ENCODE results near the gene PAM.

- TF ChIP-seq SNAI2 (CRISPR knock-in tag; IDR thresholded peaks at IDR 0.05) (no peak), ZC3H10 (CRISPR knock-in tag; IDR thresholded peaks at IDR 0.05) (no peak), GLIS3 (CRISPR knock-in tag; IDR thresholded peaks at IDR 0.05) (no peak), OSR1 (CRISPR knock-in tag; IDR thresholded peaks at IDR 0.05) (no peak), TOX (CRISPR knock-in tag; IDR thresholded peaks at IDR 0.05; ENCODE audit: borderline replicate concordance) (no peak), CREB5 (CRISPR knock-in tag; IDR thresholded peaks at IDR 0.05; ENCODE audit: low read depth) (no peak), ESRRG (CRISPR knock-in tag; IDR thresholded peaks at IDR 0.05) (no peak), ZFP30 (CRISPR knock-in tag; IDR thresholded peaks at IDR 0.05) (no peak)
Measured at GRCh38 chr5:102975457-102976182, 220.5 kb downstream of the PAM start.

All from SK-N-SH treated with all-trans-retinoic acid at 6 μM for 48 hours (cell line).